CD4-positive, alpha-beta T cell treated with Interleukin-15 for 4 hours (primary cell): ENCODE data around the gene DNAH1.
A peak's percentile ranks its signal among the peaks of the same experiment; 100 is the strongest.

ENCODE experiments used
- DNase-seq: peaks from one replicate; pipeline ENCODE4 v3.0.0-alpha.2; 2020; ENCODE audit warnings: low spot score

The DNAH1 gene

GRCh38 chr3:52290596-52291507 is 25.3 kb upstream of the DNAH1 start:
- no peak for DNase-seq

GRCh38 chr3:52291508-52292181 is 24.5 kb upstream of the DNAH1 start:
- peak; percentile 54 for DNase-seq

GRCh38 chr3:52292247-52293065 is 23.7 kb upstream of the DNAH1 start:
- no peak for DNase-seq

- no peak for DNase-seq
Observed at GRCh38 chr3:52293491-52294319, 22.4 kb upstream of the DNAH1 start.

DNA sequence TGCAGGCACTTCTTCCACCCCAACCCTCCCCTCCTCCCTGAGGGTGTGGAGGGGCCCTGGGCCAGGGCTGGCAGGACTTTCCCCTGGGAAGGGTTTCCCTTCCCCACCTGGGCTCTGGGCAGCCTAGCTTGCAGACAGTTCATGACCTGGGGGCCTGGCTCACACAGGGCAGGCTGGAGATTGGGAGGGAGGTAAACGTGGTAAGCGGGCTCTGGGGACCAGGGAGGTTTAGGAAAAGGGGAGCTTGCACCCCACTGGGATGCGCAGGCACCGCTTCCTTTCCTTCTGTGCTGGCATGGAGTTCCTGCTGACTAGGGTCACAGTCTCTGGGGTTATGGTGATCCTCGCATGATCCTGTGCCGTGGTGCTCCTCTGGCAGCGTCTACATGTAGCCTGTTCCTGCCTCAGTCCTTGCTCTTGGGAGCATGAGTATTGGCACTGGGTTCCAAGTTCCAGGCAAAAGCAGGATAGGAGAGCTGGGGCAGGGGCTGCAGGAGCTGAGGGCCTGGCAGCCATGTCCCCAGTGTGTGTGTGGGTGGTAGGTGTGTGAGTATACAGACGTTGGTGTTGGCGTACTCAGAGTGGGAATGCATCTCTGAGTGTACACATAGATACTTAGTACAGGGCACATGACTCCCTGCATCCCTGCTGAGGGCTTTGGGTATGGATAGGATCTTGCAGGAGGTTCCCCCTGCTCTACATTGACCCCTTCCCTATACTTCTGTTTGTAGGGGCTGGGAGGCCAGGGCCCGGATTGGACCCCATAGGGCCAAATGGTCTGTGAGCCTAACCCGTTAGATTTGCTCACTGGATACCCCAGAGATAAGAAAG is 21.6 kb upstream of the DNAH1 start:
- no peak for DNase-seq

GRCh38 chr3:52295671-52296208 is 20.4 kb upstream of the DNAH1 start:
- DNase-seq: no peak

- DNase-seq: no peak
Observed at GRCh38 chr3:52297242-52298148, 18.6 kb upstream of the DNAH1 start.

- no peak for DNase-seq
Observed at GRCh38 chr3:52298149-52299098, 17.7 kb upstream of the DNAH1 start.

- DNase-seq: no peak
Observed at GRCh38 chr3:52299247-52299878, 16.8 kb upstream of the DNAH1 start.

- no peak for DNase-seq
Observed at GRCh38 chr3:52299879-52300611, 16.1 kb upstream of the DNAH1 start.

GRCh38 chr3:52302426-52303145 is 13.5 kb upstream of the DNAH1 start:
- DNase-seq: no peak

- DNase-seq: no peak
Observed at GRCh38 chr3:52303811-52304210, 12.3 kb upstream of the DNAH1 start.

DNA sequence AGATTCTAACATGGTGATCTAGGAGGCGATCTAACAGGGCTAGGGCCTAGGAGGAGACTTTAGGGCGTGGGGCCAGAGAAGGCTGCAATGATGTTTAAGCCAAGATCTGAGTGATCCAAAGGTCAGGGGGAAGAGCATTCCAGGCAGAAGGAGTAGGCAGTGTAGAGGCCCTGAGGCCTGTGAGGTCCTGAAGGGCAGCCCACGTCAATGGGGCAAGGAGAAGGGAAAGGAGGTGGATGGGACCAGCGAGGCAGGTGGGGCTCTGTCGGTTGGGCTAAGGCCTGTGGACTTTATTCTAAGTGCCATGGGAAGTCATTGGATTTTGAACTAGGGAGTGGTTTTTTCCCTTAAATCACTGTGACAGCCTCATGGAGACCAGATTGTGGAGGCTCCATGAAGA is 10.2 kb upstream of the DNAH1 start:
- DNase-seq: no peak

DNA sequence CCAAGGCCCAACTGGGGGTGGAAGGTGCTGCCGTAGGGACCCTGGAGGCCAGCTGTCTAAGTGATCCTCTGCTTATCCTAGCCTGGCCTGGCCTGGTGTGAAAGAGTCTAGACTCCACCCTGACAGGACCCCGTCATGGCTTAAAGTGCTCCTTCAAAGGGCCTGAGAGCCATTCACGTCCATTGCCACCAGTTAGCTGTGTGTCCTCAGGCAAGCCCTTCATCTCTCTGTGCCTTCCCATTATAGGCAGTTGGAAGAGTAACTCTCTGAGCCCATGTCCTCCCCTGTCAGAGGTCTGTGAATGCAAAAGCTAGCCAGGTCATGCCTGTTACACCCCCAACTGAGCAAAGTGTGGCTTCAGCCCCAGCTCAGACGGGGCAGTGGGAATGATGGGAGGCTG is 9.1 kb upstream of the DNAH1 start:
- DNase-seq: no peak

DNA sequence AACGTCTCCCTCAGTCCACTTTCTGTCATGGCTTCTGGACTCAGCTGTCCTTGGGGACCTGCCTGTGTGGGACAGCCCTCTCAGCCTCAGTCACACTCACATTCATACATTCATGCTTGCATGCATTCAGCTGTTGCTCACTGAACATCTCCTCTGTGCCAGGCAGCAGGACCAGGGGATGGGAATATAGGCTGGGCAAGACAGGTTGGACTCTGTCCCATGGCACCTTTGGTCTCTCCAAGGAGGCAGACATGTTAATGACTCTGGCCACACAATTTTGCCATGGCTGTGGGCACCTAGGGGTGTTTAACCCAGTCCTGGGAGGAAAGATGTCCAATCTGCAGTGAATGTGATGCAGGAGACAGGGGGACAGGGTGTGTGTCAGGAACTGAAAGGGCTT is 7.8 kb upstream of the DNAH1 start:
- no peak for DNase-seq

DNA sequence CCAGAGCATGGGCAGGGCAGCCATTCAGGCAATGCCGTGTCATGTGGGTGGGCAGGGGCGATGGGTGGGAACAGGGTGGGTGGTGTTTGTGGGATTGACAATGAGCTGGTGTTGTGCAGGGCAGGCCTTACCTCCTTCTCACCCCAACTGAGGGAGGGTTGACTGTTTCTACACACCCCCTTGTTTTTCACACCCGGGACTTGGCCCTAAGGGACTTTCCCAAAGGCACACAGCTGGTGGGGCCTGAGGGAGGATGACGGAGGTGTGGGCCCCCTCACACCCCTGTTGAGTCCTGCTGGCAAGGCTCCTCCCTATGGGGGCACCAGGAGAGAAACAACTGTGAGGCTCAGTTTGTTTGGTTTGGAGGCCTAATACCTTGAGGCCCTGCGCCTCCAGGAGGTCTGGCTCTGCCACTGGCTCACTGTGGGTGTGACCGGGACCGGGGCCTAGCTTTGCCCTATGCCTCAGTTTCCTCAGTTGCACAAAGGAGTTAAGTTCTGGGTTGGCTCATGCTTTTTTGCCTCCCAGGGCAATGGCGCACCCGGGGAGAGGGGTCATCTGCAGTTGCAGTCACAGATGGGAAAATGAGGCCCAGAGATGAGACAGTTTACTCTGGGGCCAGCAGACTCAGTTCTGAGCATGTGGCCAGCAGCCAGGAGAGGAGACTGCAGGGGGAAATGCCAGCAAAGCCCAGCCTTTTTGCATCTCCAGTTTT is 5.1 kb upstream of the DNAH1 start:
- peak; percentile 68 for DNase-seq
